ENCODE results near the gene BNIP1.

Gene BNIP1

GRCh38 chr5:173165177-173166016, 21.1 kb downstream of the BNIP1 start:
- DNase-seq = no peak

- no peak for DNase-seq
Observed at GRCh38 chr5:173172166-173172565, 27.8 kb downstream of the BNIP1 start.

- no peak for DNase-seq
Observed at GRCh38 chr5:173175523-173175922, 31.2 kb downstream of the BNIP1 start.

- DNase-seq = no peak
Observed at GRCh38 chr5:173178369-173178910, 34.1 kb downstream of the BNIP1 start.

- peak; percentile 6 for DNase-seq
Observed at GRCh38 chr5:173180331-173180730, 36.0 kb downstream of the BNIP1 start.

GRCh38 chr5:173187054-173187743, 42.9 kb downstream of the BNIP1 start:
- DNase-seq = peak; percentile 1

GRCh38 chr5:173188280-173188679, 43.9 kb downstream of the BNIP1 start:
- no peak for DNase-seq

GRCh38 chr5:173191015-173191414, 46.7 kb downstream of the BNIP1 start:
- no peak for DNase-seq

- DNase-seq = no peak
Observed at GRCh38 chr5:173191561-173191960, 47.2 kb downstream of the BNIP1 start.

GRCh38 chr5:173192561-173192960, 48.2 kb downstream of the BNIP1 start:
- DNase-seq = peak; percentile 0

GRCh38 chr5:173196133-173196952, 52.0 kb downstream of the BNIP1 start:
- DNase-seq = no peak

- no peak for DNase-seq
Observed at GRCh38 chr5:173197375-173197891, 53.1 kb downstream of the BNIP1 start.

GRCh38 chr5:173198049-173198448, 53.7 kb downstream of the BNIP1 start:
- DNase-seq = no peak

- DNase-seq = no peak
Observed at GRCh38 chr5:173200356-173200755, 56.0 kb downstream of the BNIP1 start.

- DNase-seq = no peak
Observed at GRCh38 chr5:173201636-173202265, 57.4 kb downstream of the BNIP1 start.

GRCh38 chr5:173202266-173202875, 58.0 kb downstream of the BNIP1 start:
- no peak for DNase-seq

- DNase-seq = no peak
Observed at GRCh38 chr5:173204185-173204979, 60.1 kb downstream of the BNIP1 start.

GRCh38 chr5:173205916-173206315, 61.6 kb downstream of the BNIP1 start:
- no peak for DNase-seq

GRCh38 chr5:173208296-173208695, 64.0 kb downstream of the BNIP1 start:
- no peak for DNase-seq

- DNase-seq = no peak
Observed at GRCh38 chr5:173210877-173211276, 66.5 kb downstream of the BNIP1 start.

- no peak for DNase-seq
Observed at GRCh38 chr5:173211284-173211683, 67.0 kb downstream of the BNIP1 start.

Data from NCI-H2171 treated with DMSO at 0.1 percent for 48 hours (cell line).